SK-N-SH (cell line): ENCODE measurements around the gene OSBPL9. TPM values are rescaled to one million over a fixed set of nuclear protein-coding genes. Genes with fewer than 3 reads are reported as not detected.

ENCODE experiments used
- CTCF ChIA-PET: fragments of 300-600, 350-600 bp; formaldehyde crosslinking; extraction: SDS; loops from one replicate; lab custom pipeline; 2021; lab: Yijun Ruan, JAX
- POLR2A ChIA-PET: fragments of 350-600 bp; sonication (Branson Sonifier 250); formaldehyde crosslinking; extraction: SDS; loops from one replicate; lab custom pipeline; 2020; ENCODE audit warnings: antibody characterized with exemption, inconsistent platforms; lab: Yijun Ruan, JAX
- DNase-seq: peaks from one replicate; pipeline ENCODE4 v3.0.0; 2012
- H2AFZ ChIP-seq: fragments of 200-600 bp; sonication (generic); 2 replicates; pipeline ENCODE4 v1.8.1; 2016; ENCODE audit warnings: antibody characterized with exemption, mild to moderate bottlenecking, low read depth
- H3F3A ChIP-seq: fragments of 200-600 bp; sonication (generic); replicated peaks from 2 replicates; pipeline ENCODE3; 2016; ENCODE audit warnings: antibody characterized with exemption, mild to moderate bottlenecking; ENCODE audit not compliant: insufficient read depth
- H3K27ac ChIP-seq, 2 experiments: fragments of 200-500 bp in 1 of 2; fragments of 200-600 bp in 1 of 2; sonication (Bioruptor generic) in 1 of 2; sonication (generic), shearing (Covaris generic) in 1 of 2; 2 replicates each; pipeline versions ENCODE4 v1.5.1 to v1.6.1; 2014 to 2016; ENCODE audit warnings: low read depth in 2 of 2, inconsistent platforms in 1 of 2, low read length in 1 of 2, mild to moderate bottlenecking in 1 of 2, mixed read lengths in 1 of 2
- H3K27me3 ChIP-seq: fragments of 200-600 bp; sonication (generic), shearing (Covaris generic); 2 replicates; pipeline ENCODE4 v1.6.1; 2016; ENCODE audit warnings: mixed run types; ENCODE audit not compliant: insufficient read depth
- H3K36me3 ChIP-seq, 2 experiments: fragments of 200-500 bp in 1 of 2; fragments of 200-600 bp in 1 of 2; sonication (Bioruptor generic) in 1 of 2; sonication (generic) in 1 of 2; replicated peaks in 1 of 2; 2 replicates each; pipeline versions ENCODE3 to v1.5.1; 2014 to 2016; ENCODE audit warnings: low read length in 1 of 2, mild to moderate bottlenecking in 1 of 2; ENCODE audit not compliant: insufficient read depth in 2 of 2, control insufficient read depth in 1 of 2
- H3K4me1 ChIP-seq, 2 experiments: fragments of 200-500 bp in 1 of 2; fragments of 200-600 bp in 1 of 2; sonication (Bioruptor generic) in 1 of 2; sonication (generic), shearing (Covaris generic) in 1 of 2; 2 replicates each; pipeline versions ENCODE4 v1.5.1 to v1.6.1; 2014 to 2016; ENCODE audit warnings: low read depth in 1 of 2, low read length in 1 of 2, mixed run types in 1 of 2; ENCODE audit not compliant: insufficient read depth in 2 of 2, control insufficient read depth in 1 of 2
- H3K4me2 ChIP-seq: fragments of 200-600 bp; sonication (generic), shearing (Covaris generic); 2 replicates; pipeline ENCODE4 v1.6.1; 2017; ENCODE audit warnings: mixed run types
- H3K4me3 ChIP-seq, 2 experiments: fragments of 200-500 bp in 1 of 2; fragments of 200-600 bp in 1 of 2; sonication (Bioruptor generic) in 1 of 2; sonication (generic), shearing (Covaris generic) in 1 of 2; 2 replicates each; pipeline versions ENCODE4 v1.5.1 to v1.8.1; 2014 to 2016; ENCODE audit warnings: low read depth in 2 of 2, inconsistent platforms in 1 of 2, low read length in 1 of 2, mild to moderate bottlenecking in 1 of 2, mixed read lengths in 1 of 2, moderate library complexity in 1 of 2
- H3K79me2 ChIP-seq: fragments of 200-600 bp; sonication (generic); 2 replicates; pipeline ENCODE4 v1.8.1; 2017; ENCODE audit warnings: mild to moderate bottlenecking; ENCODE audit not compliant: insufficient read depth
- H3K9ac ChIP-seq: fragments of 200-600 bp; sonication (generic); 2 replicates; pipeline ENCODE4 v1.6.1; 2017; ENCODE audit warnings: mixed run types
- H3K9me2 ChIP-seq: fragments of 200-600 bp; sonication (generic); 2 replicates; pipeline ENCODE4 v1.6.1; 2017; ENCODE audit warnings: mixed run types
- H3K9me3 ChIP-seq: fragments of 200-600 bp; sonication (generic); 2 replicates; pipeline ENCODE4 v1.6.1; 2017; ENCODE audit warnings: mixed run types, mild to moderate bottlenecking, moderate library complexity
- H4K20me1 ChIP-seq: fragments of 200-600 bp; sonication (generic); 2 replicates; pipeline ENCODE4 v1.6.1; 2017; ENCODE audit warnings: mild to moderate bottlenecking, mixed run types; ENCODE audit not compliant: insufficient read depth
- FOSL2 ChIP-seq: IDR thresholded peaks from 2 replicates; pipeline ENCODE4 v1.4.0; 2012; ENCODE audit warnings: low read depth, mild to moderate bottlenecking, moderate library complexity, borderline replicate concordance
- FOXJ3 ChIP-seq: sonication (generic); formaldehyde crosslinking; IDR thresholded peaks from 2 replicates; pipeline ENCODE4 v1.5.1; 2020; ENCODE audit warnings: mild to moderate bottlenecking, missing genetic modification reagents
- GATA2 ChIP-seq: sonication (generic); formaldehyde crosslinking; IDR thresholded peaks from 2 replicates; pipeline ENCODE4 v1.5.0; 2020; ENCODE audit warnings: mild to moderate bottlenecking, missing genetic modification reagents
- MEF2A ChIP-seq: IDR thresholded peaks from 2 replicates; pipeline ENCODE4 v1.4.0; 2012; ENCODE audit warnings: low read depth, borderline replicate concordance
- NRF1 ChIP-seq: IDR thresholded peaks from 2 replicates; pipeline ENCODE4 v1.6.1; 2012; ENCODE audit warnings: low read depth, mild to moderate bottlenecking, low read length
- POLR2AphosphoS5 ChIP-seq: IDR thresholded peaks from 2 replicates; pipeline ENCODE4 v1.6.1; 2012; ENCODE audit warnings: low read depth, low read length
- RCOR1 ChIP-seq: fragments of 150-350 bp; IDR thresholded peaks from 2 replicates; pipeline ENCODE4 v1.6.1; 2017; ENCODE audit warnings: antibody characterized with exemption, low read length
- SMC3 ChIP-seq: IDR thresholded peaks from 2 replicates; pipeline ENCODE4 v1.6.1; 2012; ENCODE audit warnings: low read depth, low read length, improper control_type of control experiment
- TAF1 ChIP-seq: IDR thresholded peaks from 2 replicates; pipeline ENCODE4 v1.6.1; 2012; ENCODE audit warnings: low read depth, mild to moderate bottlenecking, low read length, moderate library complexity, borderline replicate concordance
- WGBS: methylation state at CpG from one replicate; pipeline ENCODE4 v1.1.6; 2017; ENCODE audit warnings: low lambda C conversion rate; 5-methylcytosine and 5-hydroxymethylcytosine counted together
- polyA plus RNA-seq, 3 experiments: library from polyadenylated mRNA; depleted of rRNA; stranded (reverse); fragments of >200 nt; gene quantifications; 2 replicates each; pipeline ENCODE4 v1.2.3, GENCODE V29; 2012
- TF ChIP-seq, protein P1 (sequence below): IDR thresholded peaks from 2 replicates; pipeline ENCODE4 v1.6.1; 2012; ENCODE audit warnings: mild to moderate bottlenecking, low read depth, low read length, moderate library complexity
- TF ChIP-seq, protein P2 (sequence below): IDR thresholded peaks from 2 replicates; pipeline ENCODE4 v1.4.0; 2012; ENCODE audit warnings: low read depth, borderline replicate concordance
- TF ChIP-seq, protein P3 (sequence below): fragments of 150-350 bp; IDR thresholded peaks from 2 replicates; pipeline ENCODE4 v1.6.1; 2017; ENCODE audit warnings: antibody characterized with exemption, low read length, low read depth, borderline replicate concordance

Gene OSBPL9
- polyA plus RNA-seq, 1 of the 3 experiments (the other 2 are of a cell fraction): 43.9 TPM

DNA sequence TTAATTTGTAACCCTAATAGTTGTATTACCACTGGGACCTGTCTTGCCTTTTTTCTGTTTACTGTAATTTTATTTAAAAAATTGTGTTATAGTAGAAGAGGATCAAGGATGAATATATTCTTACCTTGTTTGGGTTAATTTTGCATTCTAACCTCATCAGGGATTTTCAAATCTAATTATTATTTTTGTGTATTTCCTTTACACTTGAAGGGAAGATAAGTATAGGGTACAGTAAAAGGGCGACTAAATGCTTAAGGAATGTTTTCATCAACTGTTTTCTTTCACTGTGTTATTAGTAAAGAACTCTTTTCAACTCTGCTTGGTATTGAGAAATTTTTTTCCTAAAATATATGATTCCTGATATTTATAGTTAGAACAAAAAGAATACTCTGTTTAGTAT lies 33.3 kb downstream of the OSBPL9 start:
- H3K4me1 ChIP-seq: peaks cover 14 to 44% of the 10 kb centered on the region in 2 experiments; a peak in 3 of 4 replicates
- no peak overlapping the region for H3K9ac ChIP-seq
- H3K9me3 ChIP-seq: no peaks in the 10 kb centered on the region
- TF ChIP-seq FOSL2: no peak
- TF ChIP-seq, protein P1, sequence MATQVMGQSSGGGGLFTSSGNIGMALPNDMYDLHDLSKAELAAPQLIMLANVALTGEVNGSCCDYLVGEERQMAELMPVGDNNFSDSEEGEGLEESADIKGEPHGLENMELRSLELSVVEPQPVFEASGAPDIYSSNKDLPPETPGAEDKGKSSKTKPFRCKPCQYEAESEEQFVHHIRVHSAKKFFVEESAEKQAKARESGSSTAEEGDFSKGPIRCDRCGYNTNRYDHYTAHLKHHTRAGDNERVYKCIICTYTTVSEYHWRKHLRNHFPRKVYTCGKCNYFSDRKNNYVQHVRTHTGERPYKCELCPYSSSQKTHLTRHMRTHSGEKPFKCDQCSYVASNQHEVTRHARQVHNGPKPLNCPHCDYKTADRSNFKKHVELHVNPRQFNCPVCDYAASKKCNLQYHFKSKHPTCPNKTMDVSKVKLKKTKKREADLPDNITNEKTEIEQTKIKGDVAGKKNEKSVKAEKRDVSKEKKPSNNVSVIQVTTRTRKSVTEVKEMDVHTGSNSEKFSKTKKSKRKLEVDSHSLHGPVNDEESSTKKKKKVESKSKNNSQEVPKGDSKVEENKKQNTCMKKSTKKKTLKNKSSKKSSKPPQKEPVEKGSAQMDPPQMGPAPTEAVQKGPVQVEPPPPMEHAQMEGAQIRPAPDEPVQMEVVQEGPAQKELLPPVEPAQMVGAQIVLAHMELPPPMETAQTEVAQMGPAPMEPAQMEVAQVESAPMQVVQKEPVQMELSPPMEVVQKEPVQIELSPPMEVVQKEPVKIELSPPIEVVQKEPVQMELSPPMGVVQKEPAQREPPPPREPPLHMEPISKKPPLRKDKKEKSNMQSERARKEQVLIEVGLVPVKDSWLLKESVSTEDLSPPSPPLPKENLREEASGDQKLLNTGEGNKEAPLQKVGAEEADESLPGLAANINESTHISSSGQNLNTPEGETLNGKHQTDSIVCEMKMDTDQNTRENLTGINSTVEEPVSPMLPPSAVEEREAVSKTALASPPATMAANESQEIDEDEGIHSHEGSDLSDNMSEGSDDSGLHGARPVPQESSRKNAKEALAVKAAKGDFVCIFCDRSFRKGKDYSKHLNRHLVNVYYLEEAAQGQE: no peak
- no peak for TF ChIP-seq NRF1
- TF ChIP-seq, all 33 proteins: peak for 0
- H3K4me2 ChIP-seq: no peak overlapping the region
- H3K36me3 ChIP-seq: peaks cover 0 to 25% of the 10 kb centered on the region in 2 experiments
- H3K79me2 ChIP-seq: peaks cover 79% of the 10 kb centered on the region
- ChIA-PET POLR2A (no interaction called here), CTCF (no interaction called here)
- no peaks in the 10 kb centered on the region for H4K20me1 ChIP-seq
- DNase-seq: no peak
- H3K9me2 ChIP-seq: no peaks in the 10 kb centered on the region
- 98% methylated on average over 1 of the region's 1 CpG for WGBS
- no peaks in the 10 kb centered on the region for H3K27me3 ChIP-seq
- no peak overlapping the region for H2AFZ ChIP-seq
- peak overlapping the region in 1 of 2 experiments; percentile 87; a peak in 1 of 4 replicates for H3K27ac ChIP-seq
- H3F3A ChIP-seq: peaks cover 27% of the 10 kb centered on the region
- H3K4me3 ChIP-seq: no peak overlapping the region

DNA sequence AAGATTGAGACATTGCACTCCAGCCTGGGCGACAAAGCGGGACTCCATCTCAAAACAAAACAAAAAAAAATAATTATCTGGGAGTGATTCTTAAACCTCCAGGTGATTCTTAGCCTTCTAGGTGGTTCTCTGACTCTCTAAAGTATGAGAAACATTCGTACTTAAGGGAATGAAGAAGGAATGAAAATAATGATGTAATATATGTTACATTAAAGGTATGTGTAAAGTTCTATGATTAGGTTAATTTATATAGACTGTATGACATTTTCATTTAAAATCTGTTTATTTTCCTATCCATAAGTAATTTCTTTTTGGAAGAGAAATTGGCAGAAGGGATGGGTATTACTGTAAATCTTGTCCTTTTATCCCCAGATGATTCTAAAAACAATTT lies 34.7 kb downstream of the OSBPL9 start:
- H3K4me2 ChIP-seq: no peak overlapping the region
- H4K20me1 ChIP-seq: no peaks in the 10 kb centered on the region
- ChIA-PET POLR2A (no interaction called here), CTCF (no interaction called here)
- no peaks in the 10 kb centered on the region for H3K27me3 ChIP-seq
- no peaks in the 10 kb centered on the region for H3K9me3 ChIP-seq
- WGBS: 91% methylated on average over 3 of the region's 3 CpGs
- H3K4me3 ChIP-seq: no peak overlapping the region
- H3K36me3 ChIP-seq: peaks cover 2 to 26% of the 10 kb centered on the region in 2 experiments
- H2AFZ ChIP-seq: no peak overlapping the region
- no peaks in the 10 kb centered on the region for H3K9me2 ChIP-seq
- no peak overlapping the region for H3K27ac ChIP-seq
- DNase-seq: no peak
- no peak overlapping the region for H3K9ac ChIP-seq
- peaks cover 20% of the 10 kb centered on the region for H3F3A ChIP-seq
- H3K4me1 ChIP-seq: peaks cover 14 to 47% of the 10 kb centered on the region in 2 experiments; a peak in 3 of 4 replicates
- H3K79me2 ChIP-seq: peaks cover 79% of the 10 kb centered on the region
- TF ChIP-seq NRF1 (no peak), POLR2AphosphoS5 (no peak), GATA2 (CRISPR knock-in tag) (no peak), FOXJ3 (CRISPR knock-in tag) (no peak), MEF2A (no peak), SMC3 (no peak), TAF1 (no peak), RCOR1 (no peak)
- TF ChIP-seq, protein P2, sequence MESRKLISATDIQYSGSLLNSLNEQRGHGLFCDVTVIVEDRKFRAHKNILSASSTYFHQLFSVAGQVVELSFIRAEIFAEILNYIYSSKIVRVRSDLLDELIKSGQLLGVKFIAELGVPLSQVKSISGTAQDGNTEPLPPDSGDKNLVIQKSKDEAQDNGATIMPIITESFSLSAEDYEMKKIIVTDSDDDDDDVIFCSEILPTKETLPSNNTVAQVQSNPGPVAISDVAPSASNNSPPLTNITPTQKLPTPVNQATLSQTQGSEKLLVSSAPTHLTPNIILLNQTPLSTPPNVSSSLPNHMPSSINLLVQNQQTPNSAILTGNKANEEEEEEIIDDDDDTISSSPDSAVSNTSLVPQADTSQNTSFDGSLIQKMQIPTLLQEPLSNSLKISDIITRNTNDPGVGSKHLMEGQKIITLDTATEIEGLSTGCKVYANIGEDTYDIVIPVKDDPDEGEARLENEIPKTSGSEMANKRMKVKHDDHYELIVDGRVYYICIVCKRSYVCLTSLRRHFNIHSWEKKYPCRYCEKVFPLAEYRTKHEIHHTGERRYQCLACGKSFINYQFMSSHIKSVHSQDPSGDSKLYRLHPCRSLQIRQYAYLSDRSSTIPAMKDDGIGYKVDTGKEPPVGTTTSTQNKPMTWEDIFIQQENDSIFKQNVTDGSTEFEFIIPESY: no peak
- TF ChIP-seq, protein P3, sequence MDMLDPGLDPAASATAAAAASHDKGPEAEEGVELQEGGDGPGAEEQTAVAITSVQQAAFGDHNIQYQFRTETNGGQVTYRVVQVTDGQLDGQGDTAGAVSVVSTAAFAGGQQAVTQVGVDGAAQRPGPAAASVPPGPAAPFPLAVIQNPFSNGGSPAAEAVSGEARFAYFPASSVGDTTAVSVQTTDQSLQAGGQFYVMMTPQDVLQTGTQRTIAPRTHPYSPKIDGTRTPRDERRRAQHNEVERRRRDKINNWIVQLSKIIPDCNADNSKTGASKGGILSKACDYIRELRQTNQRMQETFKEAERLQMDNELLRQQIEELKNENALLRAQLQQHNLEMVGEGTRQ: no peak
